CD14-positive monocyte (primary cell): ENCODE measurements around the gene CD74. TPM values are rescaled to one million over a fixed set of nuclear protein-coding genes. Genes with fewer than 3 reads are reported as not detected.
A peak's percentile ranks its signal among the peaks of the same experiment; 100 is the strongest.

Experiments used
- DNase-seq, 3 donors: peaks; one replicate each; pipeline ENCODE4 v3.0.0-alpha.2; 2011 to 2022
- H2AFZ ChIP-seq: 2 replicates; pipeline ENCODE4 v1.6.0; 2012; ENCODE audit warnings: mild to moderate bottlenecking, low read depth, low read length, inconsistent platforms; ENCODE audit not compliant: insufficient read depth, poor library complexity, severe bottlenecking
- H3K27ac ChIP-seq, 2 donors: 1 replicate in 1 of 2; 2 replicates in 1 of 2; pipeline ENCODE4 v1.5.1; 2012 to 2013; ENCODE audit warnings: low read length in 2 of 2, control low read depth in 1 of 2, inconsistent platforms in 1 of 2, low read depth in 1 of 2, mild to moderate bottlenecking in 1 of 2
- H3K27me3 ChIP-seq, 2 donors: one replicate each; pipeline versions ENCODE4 v1.6.0 to v1.6.1; 2011 to 2013; ENCODE audit warnings: low read length in 2 of 2; ENCODE audit not compliant: control insufficient read depth in 2 of 2, insufficient read depth in 2 of 2
- H3K36me3 ChIP-seq, 2 donors: replicated peaks in 1 of 2; 1 replicate in 1 of 2; 2 replicates in 1 of 2; pipeline versions ENCODE4 v1.5.1 to v1.6.1; 2012 to 2013; ENCODE audit warnings: low read length in 2 of 2, control low read depth in 1 of 2, inconsistent platforms in 1 of 2, mild to moderate bottlenecking in 1 of 2; ENCODE audit not compliant: insufficient read depth in 2 of 2, control insufficient read depth in 1 of 2
- H3K4me1 ChIP-seq, 2 donors: 1 replicate in 1 of 2; 2 replicates in 1 of 2; pipeline versions ENCODE4 v1.5.1 to v1.6.1; 2012 to 2013; ENCODE audit warnings: low read length in 2 of 2, control low read depth in 1 of 2, inconsistent platforms in 1 of 2, mild to moderate bottlenecking in 1 of 2, moderate library complexity in 1 of 2; ENCODE audit not compliant: insufficient read depth in 2 of 2, control insufficient read depth in 1 of 2
- H3K4me2 ChIP-seq: replicated peaks from 2 replicates; pipeline ENCODE3; 2012; ENCODE audit warnings: low read length, moderate library complexity, mild to moderate bottlenecking; ENCODE audit not compliant: poor library complexity, severe bottlenecking; ENCODE audit errors: extremely low read depth
- H3K4me3 ChIP-seq, 3 experiments: fragments of 200-600 bp in 1 of 3; sonication (generic) in 1 of 3; replicated peaks in 1 of 3; 1 replicate in 2 of 3; 2 replicates in 1 of 3; pipeline ENCODE4 v1.5.1; 2011 to 2013; ENCODE audit warnings: low read length in 3 of 3, mild to moderate bottlenecking in 3 of 3, control low read depth in 2 of 3, low read depth in 2 of 3, inconsistent platforms in 1 of 3, moderate library complexity in 1 of 3
- H3K79me2 ChIP-seq: 2 replicates; pipeline ENCODE4 v1.6.0; 2012; ENCODE audit warnings: mild to moderate bottlenecking, control low read depth, inconsistent platforms, low read length, moderate library complexity; ENCODE audit not compliant: insufficient read depth
- H3K9ac ChIP-seq: 2 replicates; pipeline ENCODE4 v1.6.0; 2017; ENCODE audit warnings: low read length, mild to moderate bottlenecking; ENCODE audit not compliant: insufficient read depth, poor library complexity, severe bottlenecking
- H3K9me3 ChIP-seq, 2 donors: replicated peaks in 1 of 2; 1 replicate in 1 of 2; 2 replicates in 1 of 2; pipeline versions ENCODE4 v1.5.1 to v1.6.1; 2012 to 2013; ENCODE audit warnings: low read length in 2 of 2, control low read depth in 1 of 2; ENCODE audit not compliant: control insufficient read depth in 1 of 2, insufficient read depth in 1 of 2
- H4K20me1 ChIP-seq: 2 replicates; pipeline ENCODE4 v1.6.0; 2012; ENCODE audit warnings: mild to moderate bottlenecking, low read length, control low read depth, moderate library complexity; ENCODE audit not compliant: insufficient read depth
- H3K27ac Mint-ChIP-seq, 7 donors: one replicate each; pipeline ENCODE4 v1.8.0; 2020; ENCODE audit warnings: mild to moderate bottlenecking in 7 of 7, mixed read lengths in 7 of 7, moderate library complexity in 6 of 7, inconsistent platforms in 2 of 7
- H3K27me3 Mint-ChIP-seq, 3 donors: one replicate each; pipeline ENCODE4 v1.8.0; 2021 to 2022; ENCODE audit warnings: low read depth in 3 of 3, mild to moderate bottlenecking in 3 of 3, mixed read lengths in 3 of 3, moderate library complexity in 3 of 3, inconsistent platforms in 1 of 3
- H3K36me3 Mint-ChIP-seq, 2 donors: one replicate each; pipeline ENCODE4 v1.8.0; 2020; ENCODE audit warnings: mixed read lengths in 2 of 2, inconsistent platforms in 1 of 2, mild to moderate bottlenecking in 1 of 2
- H3K4me1 Mint-ChIP-seq: one replicate; pipeline ENCODE4 v1.8.0; 2020; ENCODE audit warnings: mild to moderate bottlenecking, mixed read lengths
- H3K4me3 Mint-ChIP-seq, 2 donors: one replicate each; pipeline ENCODE4 v1.8.0; 2020; ENCODE audit warnings: mild to moderate bottlenecking in 2 of 2, mixed read lengths in 2 of 2, moderate library complexity in 1 of 2
- H3K9me3 Mint-ChIP-seq, 7 donors: one replicate each; pipeline ENCODE4 v1.8.0; 2020 to 2022; ENCODE audit warnings: mixed read lengths in 7 of 7, mild to moderate bottlenecking in 6 of 7, moderate library complexity in 6 of 7, inconsistent platforms in 2 of 7
- CTCF ChIP-seq: fragments of 200-600 bp; IDR thresholded peaks from one replicate; pipeline ENCODE4 v1.8.0; 2022; ENCODE audit warnings: antibody characterized with exemption, mild to moderate bottlenecking
- WGBS: methylation state at CpG from one replicate; pipeline ENCODE4 v1.1.5; 2013; ENCODE audit warnings: missing lambda C conversion rate; ENCODE audit not compliant: insufficient coverage; 5-methylcytosine and 5-hydroxymethylcytosine counted together
- intact Hi-C, 2 donors: fragments of 100-400 bp; cut with micrococcal nuclease; formaldehyde crosslinking; loops; one replicate each; pipeline versions ENCODE4 v1.15.0 to v1.15.1; 2023
- polyA plus RNA-seq, 3 donors: library from polyadenylated mRNA; depleted of rRNA in 1 of 3; unstranded in 2 of 3; stranded (reverse) in 1 of 3; fragments of 300-500 nt in 2 of 3; fragments of >200 nt in 1 of 3; fragmentation: Illumina TruSeq in 2 of 3; gene quantifications; 1 replicate in 2 of 3; 2 replicates in 1 of 3; pipeline ENCODE4 v1.2.3, GENCODE V29; 2012 to 2021

CD74 gene
- polyA plus RNA-seq, 3 donors = 3,498 to 7,550 (median 4,939) TPM

- H3K4me3 Mint-ChIP-seq = no peak overlapping the region
- no peak for TF ChIP-seq CTCF
- H3K27ac Mint-ChIP-seq = no peak overlapping the region
- H3K9me3 Mint-ChIP-seq = peaks cover 0 to 2% (median 0%) of the 10 kb centered on the region in 7 donors
- peaks cover 46 to 53% of the 10 kb centered on the region in 2 donors for H3K36me3 ChIP-seq
- no peaks in the 10 kb centered on the region for H3K9me3 ChIP-seq
- H4K20me1 ChIP-seq = peaks cover 58% of the 10 kb centered on the region
- no peak for DNase-seq
- H3K9ac ChIP-seq = no peak overlapping the region
- H3K4me1 ChIP-seq = peaks cover 14 to 17% of the 10 kb centered on the region in 2 donors
- H3K36me3 Mint-ChIP-seq = peaks cover 65 to 70% of the 10 kb centered on the region in 2 donors
- H3K27ac ChIP-seq = no peak overlapping the region
- no peak overlapping the region for H3K4me2 ChIP-seq
- no peaks in the 10 kb centered on the region for H3K27me3 Mint-ChIP-seq
- peaks cover 18% of the 10 kb centered on the region for H3K4me1 Mint-ChIP-seq
- 94% methylated on average over 6 of the region's 9 CpGs for WGBS
- no peak overlapping the region for H3K4me3 ChIP-seq
- H3K79me2 ChIP-seq = peaks cover 42% of the 10 kb centered on the region
- H2AFZ ChIP-seq = no peak overlapping the region
- intact Hi-C loops = loop anchor here (5.0 kb wide), 3 partner anchors 32 to 43 kb away; partner anchors contain the start of gene CD74 (in 2 of the 2)
- no peaks in the 10 kb centered on the region for H3K27me3 ChIP-seq
These were observed 32.1 kb upstream of the CD74 start for GRCh38 chr5:150444770-150445169.

GRCh38 chr5:150443242-150444075 lies 30.7 kb upstream of the CD74 start:
- H3K4me2 ChIP-seq = no peak overlapping the region
- peaks cover 46 to 53% of the 10 kb centered on the region in 2 donors for H3K36me3 ChIP-seq
- no peak for TF ChIP-seq CTCF
- H3K9me3 ChIP-seq = no peaks in the 10 kb centered on the region
- peak overlapping the region in 3 of 7 donors; percentile 4 to 24 (median 7) for H3K27ac Mint-ChIP-seq
- no peaks in the 10 kb centered on the region for H3K27me3 ChIP-seq
- DNase-seq = no peak
- peaks cover 12% of the 10 kb centered on the region for H3K4me1 Mint-ChIP-seq
- no peak overlapping the region for H3K27ac ChIP-seq
- peaks cover 65 to 69% of the 10 kb centered on the region in 2 donors for H3K36me3 Mint-ChIP-seq
- peaks cover 30% of the 10 kb centered on the region for H3K79me2 ChIP-seq
- WGBS = 83% methylated on average over 10 of the region's 15 CpGs
- no peaks in the 10 kb centered on the region for H3K9me3 Mint-ChIP-seq
- H2AFZ ChIP-seq = no peak overlapping the region
- H3K4me1 ChIP-seq = peaks cover 9 to 10% of the 10 kb centered on the region in 2 donors
- H3K4me3 Mint-ChIP-seq = no peak overlapping the region
- H3K9ac ChIP-seq = no peak overlapping the region
- peaks cover 53% of the 10 kb centered on the region for H4K20me1 ChIP-seq
- H3K4me3 ChIP-seq = no peak overlapping the region
- intact Hi-C loops = loop anchor here in 1 of 2 donors (5.0 kb wide), 1 partner anchor 41 kb away; no protein-coding TSS in a partner anchor
- H3K27me3 Mint-ChIP-seq = no peaks in the 10 kb centered on the region
